ENCODE results near the gene TNPO1.

- TF ChIP-seq CTCF (IDR thresholded peaks at IDR 0.05): no peak
- no peak for TF ChIP-seq POLR2A (IDR thresholded peaks at IDR 0.05)
Measured at GRCh38 chr5:72957337-72957736, 140.9 kb downstream of the TNPO1 start.
